Lower leg skin (tissue), 3 donors: Measurements from ENCODE around the gene GANC.

Experiments used
- CTCF ChIP-seq, 3 donors: fragments of 450-650 bp; IDR thresholded peaks; one replicate each; pipeline ENCODE4 v1.5.1; 2016; ENCODE audit warnings: antibody characterized with exemption in 3 of 3, mild to moderate bottlenecking in 3 of 3, moderate library complexity in 2 of 3
- POLR2A ChIP-seq, 2 donors: fragments of 450-650 bp; IDR thresholded peaks; one replicate each; pipeline ENCODE4 v1.6.1; 2016 to 2017; ENCODE audit warnings: antibody characterized with exemption in 2 of 2, mild to moderate bottlenecking in 1 of 2, moderate library complexity in 1 of 2

- TF ChIP-seq CTCF (IDR thresholded peaks at IDR 0.05), result peak in 1 of 3 donors; percentile 28
- TF ChIP-seq POLR2A (IDR thresholded peaks at IDR 0.05), result no peak
These were observed 119.5 kb downstream of the GANC start for GRCh38 chr15:42392309-42393024.
